ENCODE results near the gene ZFPM1.

DNA sequence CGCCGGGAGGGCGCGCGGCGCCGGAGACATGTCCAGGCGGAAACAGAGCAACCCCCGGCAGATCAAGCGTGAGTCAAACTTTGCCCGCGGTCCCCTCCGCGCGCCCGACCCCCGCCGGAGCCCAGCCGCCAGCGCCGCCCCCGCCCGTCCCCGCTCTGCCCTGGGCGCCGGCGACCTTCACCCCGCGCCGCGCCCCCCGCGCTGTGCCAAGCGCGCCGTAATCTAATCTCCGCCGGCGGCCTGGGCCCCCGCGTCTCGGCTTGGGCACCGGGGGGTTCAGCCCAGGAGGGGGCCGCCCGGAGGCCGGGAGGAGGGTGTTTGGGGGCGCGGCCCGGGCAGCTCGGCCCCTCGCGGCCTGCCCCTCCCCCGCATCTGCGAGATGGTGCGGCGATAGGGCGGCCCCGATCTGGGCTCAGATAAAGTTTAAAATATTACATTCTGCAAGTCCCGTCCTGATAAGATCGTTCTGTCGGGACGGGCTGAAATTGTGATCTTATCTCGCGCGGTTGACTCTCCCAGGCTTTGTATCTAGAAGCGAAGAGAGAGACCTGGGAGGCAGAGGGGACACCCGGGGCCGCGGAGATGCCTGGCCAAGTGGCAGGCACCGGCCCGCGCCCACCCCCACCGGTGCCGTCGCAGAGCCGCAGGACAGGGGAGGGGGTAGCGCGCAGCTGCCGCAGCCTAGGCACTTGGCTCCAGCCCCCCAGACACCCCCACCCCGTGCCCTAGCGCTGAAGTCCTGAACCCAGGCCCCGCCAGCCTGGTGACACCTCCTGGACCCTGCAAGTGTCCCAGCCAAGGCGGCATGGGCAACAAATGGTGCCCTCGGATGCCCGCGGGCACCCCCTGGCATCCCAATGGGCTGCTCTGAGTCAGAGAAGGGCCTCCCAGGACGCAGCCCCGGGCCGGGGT, 787 bp downstream of the ZFPM1 start:
- TF ChIP-seq POLR2A (IDR thresholded peaks at IDR 0.05): no peak
- TF ChIP-seq, protein P1, sequence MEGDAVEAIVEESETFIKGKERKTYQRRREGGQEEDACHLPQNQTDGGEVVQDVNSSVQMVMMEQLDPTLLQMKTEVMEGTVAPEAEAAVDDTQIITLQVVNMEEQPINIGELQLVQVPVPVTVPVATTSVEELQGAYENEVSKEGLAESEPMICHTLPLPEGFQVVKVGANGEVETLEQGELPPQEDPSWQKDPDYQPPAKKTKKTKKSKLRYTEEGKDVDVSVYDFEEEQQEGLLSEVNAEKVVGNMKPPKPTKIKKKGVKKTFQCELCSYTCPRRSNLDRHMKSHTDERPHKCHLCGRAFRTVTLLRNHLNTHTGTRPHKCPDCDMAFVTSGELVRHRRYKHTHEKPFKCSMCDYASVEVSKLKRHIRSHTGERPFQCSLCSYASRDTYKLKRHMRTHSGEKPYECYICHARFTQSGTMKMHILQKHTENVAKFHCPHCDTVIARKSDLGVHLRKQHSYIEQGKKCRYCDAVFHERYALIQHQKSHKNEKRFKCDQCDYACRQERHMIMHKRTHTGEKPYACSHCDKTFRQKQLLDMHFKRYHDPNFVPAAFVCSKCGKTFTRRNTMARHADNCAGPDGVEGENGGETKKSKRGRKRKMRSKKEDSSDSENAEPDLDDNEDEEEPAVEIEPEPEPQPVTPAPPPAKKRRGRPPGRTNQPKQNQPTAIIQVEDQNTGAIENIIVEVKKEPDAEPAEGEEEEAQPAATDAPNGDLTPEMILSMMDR (IDR thresholded peaks at IDR 0.05): no peak
- TF ChIP-seq POLR2AphosphoS5 (IDR thresholded peaks at IDR 0.05): no peak

Data from prostate gland (tissue), 2 donors.